ENCODE data around the gene CTSC. TPM values are rescaled to one million over a fixed set of nuclear protein-coding genes. Genes with fewer than 3 reads are reported as not detected.

The CTSC gene
- total RNA-seq, 3 donors from 2014 or later (not counting 1 experiment from before 2014, with no cell fraction given): 182 to 275 (median 227) TPM

- Histone ChIP-seq H3K27me3 (ENCODE audit: control insufficient read depth, insufficient read depth, low read length) (no peaks in the 10 kb centered on the region), H3K4me3 (ENCODE audit: low read length) (no peak overlapping the region), H3K27ac (ENCODE audit: low read length) (no peak overlapping the region), H3K4me1 (ENCODE audit: control insufficient read depth, insufficient read depth, low read length) (no peaks in the 10 kb centered on the region), H3K36me3 (ENCODE audit: control insufficient read depth, insufficient read depth, low read length) (peaks cover 28% of the 10 kb centered on the region), H3K9me3 (ENCODE audit: control insufficient read depth, insufficient read depth, low read length) (no peaks in the 10 kb centered on the region)
- ATAC-seq: no peak
- H3K27me3 Mint-ChIP-seq (ENCODE audit: low read depth in 2 of 2): no peaks in the 10 kb centered on the region
- no peak overlapping the region for H3K4me3 Mint-ChIP-seq
- peak overlapping the region; percentile 28 to 65 for H3K27ac Mint-ChIP-seq
- DNase-seq: no peak
- intact Hi-C loops (cut with micrococcal nuclease): no loop called here
- peaks cover 6% of the 10 kb centered on the region for H3K36me3 Mint-ChIP-seq
- WGBS (ENCODE audit: insufficient coverage): 97% methylated on average over 6 of the region's 6 CpGs
- peaks cover 0 to 2% of the 10 kb centered on the region in 2 donors for H3K9me3 Mint-ChIP-seq
- H3K4me1 Mint-ChIP-seq: peaks cover 29 to 32% of the 10 kb centered on the region in 2 donors
- TF ChIP-seq, protein P1, sequence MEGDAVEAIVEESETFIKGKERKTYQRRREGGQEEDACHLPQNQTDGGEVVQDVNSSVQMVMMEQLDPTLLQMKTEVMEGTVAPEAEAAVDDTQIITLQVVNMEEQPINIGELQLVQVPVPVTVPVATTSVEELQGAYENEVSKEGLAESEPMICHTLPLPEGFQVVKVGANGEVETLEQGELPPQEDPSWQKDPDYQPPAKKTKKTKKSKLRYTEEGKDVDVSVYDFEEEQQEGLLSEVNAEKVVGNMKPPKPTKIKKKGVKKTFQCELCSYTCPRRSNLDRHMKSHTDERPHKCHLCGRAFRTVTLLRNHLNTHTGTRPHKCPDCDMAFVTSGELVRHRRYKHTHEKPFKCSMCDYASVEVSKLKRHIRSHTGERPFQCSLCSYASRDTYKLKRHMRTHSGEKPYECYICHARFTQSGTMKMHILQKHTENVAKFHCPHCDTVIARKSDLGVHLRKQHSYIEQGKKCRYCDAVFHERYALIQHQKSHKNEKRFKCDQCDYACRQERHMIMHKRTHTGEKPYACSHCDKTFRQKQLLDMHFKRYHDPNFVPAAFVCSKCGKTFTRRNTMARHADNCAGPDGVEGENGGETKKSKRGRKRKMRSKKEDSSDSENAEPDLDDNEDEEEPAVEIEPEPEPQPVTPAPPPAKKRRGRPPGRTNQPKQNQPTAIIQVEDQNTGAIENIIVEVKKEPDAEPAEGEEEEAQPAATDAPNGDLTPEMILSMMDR (IDR thresholded peaks at IDR 0.05): no peak
These were observed 56.7 kb downstream of the CTSC start for GRCh38 chr11:88280673-88281316.

GRCh38 chr11:88277349-88277915 is 60.1 kb downstream of the CTSC start:
- WGBS (ENCODE audit: insufficient coverage): 98% methylated on average over 3 of the region's 3 CpGs
- H3K27ac Mint-ChIP-seq: peak overlapping the region in 1 of 2 donors; percentile 10
- DNase-seq (no peak), ATAC-seq (no peak)
- peaks cover 0 to 2% of the 10 kb centered on the region in 2 donors for H3K9me3 Mint-ChIP-seq
- H3K27me3 ChIP-seq (ENCODE audit: control insufficient read depth, insufficient read depth, low read length): no peaks in the 10 kb centered on the region
- peaks cover 5% of the 10 kb centered on the region for H3K36me3 Mint-ChIP-seq
- no peak overlapping the region for H3K4me3 ChIP-seq (ENCODE audit: low read length)
- no peaks in the 10 kb centered on the region for H3K9me3 ChIP-seq (ENCODE audit: control insufficient read depth, insufficient read depth, low read length)
- peaks cover 18 to 29% of the 10 kb centered on the region in 2 donors for H3K4me1 Mint-ChIP-seq
- no peaks in the 10 kb centered on the region for H3K4me1 ChIP-seq (ENCODE audit: control insufficient read depth, insufficient read depth, low read length)
- no peak overlapping the region for H3K27ac ChIP-seq (ENCODE audit: low read length)
- intact Hi-C loops (cut with micrococcal nuclease): no loop called here
- H3K36me3 ChIP-seq (ENCODE audit: control insufficient read depth, insufficient read depth, low read length): peaks cover 18% of the 10 kb centered on the region
- no peak overlapping the region for H3K4me3 Mint-ChIP-seq
- TF ChIP-seq, protein P1 (IDR thresholded peaks at IDR 0.05): no peak
- no peaks in the 10 kb centered on the region for H3K27me3 Mint-ChIP-seq (ENCODE audit: low read depth in 2 of 2)

DNA sequence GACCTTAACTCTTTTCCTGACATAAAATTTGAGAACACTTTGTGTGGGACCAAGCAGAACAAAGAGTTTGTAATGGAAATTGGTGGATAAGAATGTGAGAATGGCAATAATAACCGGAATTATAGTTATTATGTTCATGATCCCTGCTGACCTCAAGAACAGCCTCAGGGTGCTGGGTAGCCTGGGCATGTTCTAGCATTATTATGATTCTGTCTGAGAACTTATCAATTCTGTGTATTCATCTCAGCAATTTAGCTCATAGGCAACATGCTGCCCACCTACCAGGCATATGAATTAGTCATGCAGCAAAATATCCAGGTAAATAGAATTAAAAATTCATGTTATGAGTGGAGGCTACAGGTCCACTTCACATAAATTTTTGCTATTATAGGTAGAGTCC is 61.9 kb downstream of the CTSC start:
- H3K9me3 ChIP-seq (ENCODE audit: control insufficient read depth, insufficient read depth, low read length): no peaks in the 10 kb centered on the region
- H3K27ac ChIP-seq (ENCODE audit: low read length): no peak overlapping the region
- no peaks in the 10 kb centered on the region for H3K4me1 ChIP-seq (ENCODE audit: control insufficient read depth, insufficient read depth, low read length)
- H3K27me3 ChIP-seq (ENCODE audit: control insufficient read depth, insufficient read depth, low read length): no peaks in the 10 kb centered on the region
- no peak overlapping the region for H3K4me3 Mint-ChIP-seq
- ATAC-seq (no peak), DNase-seq (no peak)
- peaks cover 6% of the 10 kb centered on the region for H3K36me3 Mint-ChIP-seq
- 100% methylated on average over 1 of the region's 1 CpG for WGBS (ENCODE audit: insufficient coverage)
- peaks cover 19 to 34% of the 10 kb centered on the region in 2 donors for H3K4me1 Mint-ChIP-seq
- H3K9me3 Mint-ChIP-seq: peaks cover 0 to 2% of the 10 kb centered on the region in 2 donors
- no peaks in the 10 kb centered on the region for H3K27me3 Mint-ChIP-seq (ENCODE audit: low read depth in 2 of 2)
- intact Hi-C loops (cut with micrococcal nuclease): no loop called here
- no peak overlapping the region for H3K4me3 ChIP-seq (ENCODE audit: low read length)
- TF ChIP-seq, protein P1 (IDR thresholded peaks at IDR 0.05): no peak
- H3K27ac Mint-ChIP-seq: peak overlapping the region; percentile 2 to 11
- peaks cover 10% of the 10 kb centered on the region for H3K36me3 ChIP-seq (ENCODE audit: control insufficient read depth, insufficient read depth, low read length)

Data from natural killer cell (primary cell).